ENCODE results near the gene CDON. TPM values are rescaled to one million over a fixed set of nuclear protein-coding genes. Genes with fewer than 3 reads are reported as not detected.

Gene CDON
- total and polyA plus RNA-seq, 8 donors: 8.6 to 16.3 (median 11.4) TPM

DNA sequence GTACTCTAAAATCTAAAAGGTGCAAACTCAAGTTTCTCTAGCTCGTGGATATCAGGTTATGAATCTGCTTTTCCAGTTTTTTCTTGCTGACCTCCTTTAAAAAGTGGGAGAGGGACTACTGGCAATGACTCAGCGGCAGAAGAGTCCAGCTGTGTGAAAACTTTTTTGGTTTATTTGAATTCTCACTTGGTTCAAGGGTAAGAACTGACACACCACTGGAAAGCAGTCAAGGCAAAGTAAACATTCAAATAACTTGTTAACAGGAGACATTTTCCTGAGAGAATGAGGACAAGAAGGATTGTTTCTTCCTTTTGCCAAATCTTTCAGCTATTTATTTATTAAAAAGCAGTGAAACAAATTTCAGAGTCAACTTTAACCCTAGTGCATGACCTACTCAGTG lies 36.1 kb downstream of the CDON start:
- ATAC-seq: no peak
- H3K36me3 ChIP-seq: no peaks in the 10 kb centered on the region
- DNase-seq: no peak
- no peaks in the 10 kb centered on the region for H3K4me1 ChIP-seq
- no peaks in the 10 kb centered on the region for H3K9me3 ChIP-seq
- TF ChIP-seq, protein P1, sequence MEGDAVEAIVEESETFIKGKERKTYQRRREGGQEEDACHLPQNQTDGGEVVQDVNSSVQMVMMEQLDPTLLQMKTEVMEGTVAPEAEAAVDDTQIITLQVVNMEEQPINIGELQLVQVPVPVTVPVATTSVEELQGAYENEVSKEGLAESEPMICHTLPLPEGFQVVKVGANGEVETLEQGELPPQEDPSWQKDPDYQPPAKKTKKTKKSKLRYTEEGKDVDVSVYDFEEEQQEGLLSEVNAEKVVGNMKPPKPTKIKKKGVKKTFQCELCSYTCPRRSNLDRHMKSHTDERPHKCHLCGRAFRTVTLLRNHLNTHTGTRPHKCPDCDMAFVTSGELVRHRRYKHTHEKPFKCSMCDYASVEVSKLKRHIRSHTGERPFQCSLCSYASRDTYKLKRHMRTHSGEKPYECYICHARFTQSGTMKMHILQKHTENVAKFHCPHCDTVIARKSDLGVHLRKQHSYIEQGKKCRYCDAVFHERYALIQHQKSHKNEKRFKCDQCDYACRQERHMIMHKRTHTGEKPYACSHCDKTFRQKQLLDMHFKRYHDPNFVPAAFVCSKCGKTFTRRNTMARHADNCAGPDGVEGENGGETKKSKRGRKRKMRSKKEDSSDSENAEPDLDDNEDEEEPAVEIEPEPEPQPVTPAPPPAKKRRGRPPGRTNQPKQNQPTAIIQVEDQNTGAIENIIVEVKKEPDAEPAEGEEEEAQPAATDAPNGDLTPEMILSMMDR (IDR thresholded peaks at IDR 0.05): no peak
- H3K4me3 ChIP-seq: no peak overlapping the region
- no peak overlapping the region for H3K27ac ChIP-seq
- H3K27me3 ChIP-seq: peaks cover 0 to 4% of the 10 kb centered on the region in 2 donors
- intact Hi-C loops (cut with DNase I): no loop called here

DNA sequence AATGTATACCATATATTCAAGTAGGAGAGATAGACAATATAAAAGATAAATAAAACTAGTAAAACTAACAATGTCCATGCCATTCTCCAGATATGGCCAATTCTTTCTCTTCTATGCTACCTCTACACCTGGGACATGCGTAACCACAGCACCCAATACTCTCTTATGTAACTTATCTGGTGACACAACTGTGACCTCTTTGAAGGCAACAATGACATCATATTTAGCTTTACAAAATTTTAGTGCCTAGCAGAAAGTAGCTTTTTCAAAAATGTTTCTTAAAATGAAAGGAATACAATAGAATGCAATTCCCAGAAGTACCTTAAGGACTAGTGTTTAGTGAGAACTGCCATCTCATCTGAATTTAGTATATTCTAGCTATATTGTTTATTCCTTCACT lies 36.8 kb downstream of the CDON start:
- no peaks in the 10 kb centered on the region for H3K4me1 ChIP-seq
- intact Hi-C loops (cut with DNase I): no loop called here
- no peaks in the 10 kb centered on the region for H3K9me3 ChIP-seq
- H3K4me3 ChIP-seq: no peak overlapping the region
- H3K36me3 ChIP-seq: no peaks in the 10 kb centered on the region
- no peak overlapping the region for H3K27ac ChIP-seq
- no peak for ATAC-seq
- TF ChIP-seq, protein P1 (IDR thresholded peaks at IDR 0.05): no peak
- DNase-seq: no peak
- peaks cover 0 to 4% of the 10 kb centered on the region in 2 donors for H3K27me3 ChIP-seq

DNA sequence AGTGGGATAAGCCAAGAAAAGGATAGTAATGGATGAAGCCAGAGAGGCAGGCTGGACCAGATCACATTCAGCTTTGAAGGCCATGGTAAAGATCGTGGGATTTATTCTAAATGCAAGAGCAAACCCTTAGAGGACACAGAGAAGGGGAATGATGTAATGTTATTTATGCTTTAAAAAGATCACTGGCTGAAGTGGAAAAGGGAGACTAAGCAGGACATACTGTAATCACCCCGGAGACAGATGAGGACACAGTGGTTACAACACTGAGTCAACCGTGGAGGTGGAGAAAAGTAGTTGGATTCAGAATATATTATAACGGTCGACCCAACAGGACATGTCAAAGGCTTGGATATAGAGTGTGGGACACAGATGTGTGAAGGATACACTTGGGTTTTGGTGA lies 38.5 kb downstream of the CDON start:
- H3K9me3 ChIP-seq: no peaks in the 10 kb centered on the region
- H3K27me3 ChIP-seq: peaks cover 0 to 4% of the 10 kb centered on the region in 2 donors
- TF ChIP-seq, protein P1 (IDR thresholded peaks at IDR 0.05): no peak
- H3K4me3 ChIP-seq: no peak overlapping the region
- H3K4me1 ChIP-seq: no peaks in the 10 kb centered on the region
- no peak overlapping the region for H3K27ac ChIP-seq
- H3K36me3 ChIP-seq: no peaks in the 10 kb centered on the region
- intact Hi-C loops (cut with DNase I): no loop called here
- ATAC-seq (no peak), DNase-seq (no peak)

DNA sequence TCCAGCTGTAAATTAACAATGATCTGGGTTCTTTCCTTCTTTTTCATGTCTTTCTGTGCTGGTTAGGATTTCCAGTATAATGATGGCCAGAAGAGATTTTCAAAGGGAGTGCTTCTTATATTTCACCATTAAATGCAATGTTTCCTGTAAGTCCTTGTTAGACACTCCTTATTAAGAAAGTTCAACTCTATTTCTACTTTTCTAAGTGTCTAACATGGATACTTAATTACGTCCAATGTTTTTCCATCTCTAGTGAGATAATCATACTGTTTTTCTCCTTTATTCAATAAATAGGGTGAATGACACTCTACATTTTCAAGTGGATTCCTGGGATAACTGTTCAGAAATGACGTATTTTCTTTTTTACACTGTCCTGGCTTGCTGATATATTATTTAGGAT lies 49.8 kb downstream of the CDON start:
- no peaks in the 10 kb centered on the region for H3K27me3 ChIP-seq
- no peak overlapping the region for H3K4me3 ChIP-seq
- ATAC-seq (peak; percentile 59), DNase-seq (no peak)
- TF ChIP-seq, protein P1 (IDR thresholded peaks at IDR 0.05): no peak
- no peak overlapping the region for H3K27ac ChIP-seq
- intact Hi-C loops (cut with DNase I): no loop called here
- no peaks in the 10 kb centered on the region for H3K9me3 ChIP-seq
- H3K4me1 ChIP-seq: no peaks in the 10 kb centered on the region
- no peaks in the 10 kb centered on the region for H3K36me3 ChIP-seq

DNA sequence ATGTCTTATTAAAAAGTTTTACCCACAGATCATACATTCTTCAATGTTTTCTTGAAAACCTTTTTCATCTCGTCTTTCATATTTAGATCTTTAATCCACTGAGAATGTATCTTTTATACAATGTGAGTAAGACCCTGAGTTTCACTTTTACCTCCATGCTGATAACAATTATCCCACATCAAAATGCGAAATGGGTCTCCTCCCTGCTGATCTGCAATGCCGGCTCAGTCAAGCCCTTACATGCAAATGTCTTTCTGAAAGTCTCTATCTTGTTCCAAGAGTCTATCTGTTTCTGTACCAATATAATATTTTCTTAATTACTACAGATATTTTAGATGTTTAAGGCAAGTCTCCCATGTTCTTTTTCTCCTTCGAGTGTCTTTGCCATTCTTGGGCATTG lies 50.9 kb downstream of the CDON start:
- ATAC-seq (no peak), DNase-seq (no peak)
- Histone ChIP-seq H3K4me1 (no peaks in the 10 kb centered on the region), H3K27me3 (no peaks in the 10 kb centered on the region), H3K4me3 (no peak overlapping the region), H3K36me3 (no peaks in the 10 kb centered on the region), H3K27ac (no peak overlapping the region), H3K9me3 (no peaks in the 10 kb centered on the region)
- TF ChIP-seq, protein P1 (IDR thresholded peaks at IDR 0.05): no peak
- intact Hi-C loops (cut with DNase I): no loop called here

All from left lung (tissue), 10 donors.